ENCODE data around the gene ANKRD66. TPM values are rescaled to one million over a fixed set of nuclear protein-coding genes. Genes with fewer than 3 reads are reported as not detected.

The ANKRD66 gene
- total RNA-seq, 1 experiment from 2014 or later = not detected

GRCh38 chr6:46781478-46782378 is 35.0 kb downstream of the ANKRD66 start:
- no peaks in the 10 kb centered on the region for H3K4me1 ChIP-seq (ENCODE audit: control insufficient read depth in 1 of 2, insufficient read depth in 2 of 2, low read length in 2 of 2)
- H3K9ac ChIP-seq (ENCODE audit: low read length) = no peak overlapping the region
- no peaks in the 10 kb centered on the region for H3K9me2 ChIP-seq (ENCODE audit: insufficient read depth)
- no peak overlapping the region for H3K27ac ChIP-seq (ENCODE audit: low read depth, low read length)
- RAD21 ChIA-PET (ENCODE audit: low non-redundant PET in 1 of 2, low total read pairs in 2 of 2, uncharacterized antibody in 2 of 2, unreplicated experiment in 2 of 2) = no interaction called here
- no peaks in the 10 kb centered on the region for H3K9me3 ChIP-seq (ENCODE audit: control insufficient read depth in 1 of 2, insufficient read depth in 1 of 2, low read depth in 1 of 2, low read length in 2 of 2)
- H2AFZ ChIP-seq (ENCODE audit: low read depth, low read length, poor library complexity, severe bottlenecking) = peak overlapping the region; percentile 95
- POLR2A ChIA-PET = no interaction called here
- peak; percentile 83 for ATAC-seq
- no peaks in the 10 kb centered on the region for H3K36me3 ChIP-seq (ENCODE audit: control insufficient read depth in 1 of 2, insufficient read depth in 2 of 2, low read length in 2 of 2)
- DNase-seq (ENCODE audit: low read depth, low spot score) = peak; percentile 58
- intact Hi-C loops (cut with micrococcal nuclease) = loop anchor here (1.0 to 5.0 kb wide), 4 partner anchors 77 to 559 kb away; no protein-coding TSS in a partner anchor
- H3K27me3 ChIP-seq (ENCODE audit: insufficient read depth, low read length) = no peaks in the 10 kb centered on the region
- no peaks in the 10 kb centered on the region for H3K79me2 ChIP-seq (ENCODE audit: insufficient read depth, low read length)
- no peaks in the 10 kb centered on the region for H4K20me1 ChIP-seq (ENCODE audit: insufficient read depth)
- H3K4me2 ChIP-seq (ENCODE audit: low read length) = no peak overlapping the region
- BruUV-seq (replicated peaks) = no TSS peak
- TF ChIP-seq ZBTB33 (IDR thresholded peaks at IDR 0.05; ENCODE audit: extremely low read depth, insufficient replicate concordance, low read length) = no peak
- no peak for TF ChIP-seq SRF (IDR thresholded peaks at IDR 0.05; ENCODE audit: low read depth)
- peak; percentile 81 for TF ChIP-seq RAD21 (IDR thresholded peaks at IDR 0.05; ENCODE audit: low read depth)
- TF ChIP-seq CTCF (IDR thresholded peaks at IDR 0.05 in 2 of 3, conservative IDR thresholded peaks at IDR 0.05 in 1 of 3; ENCODE audit: borderline replicate concordance in 1 of 3, insufficient read depth in 1 of 3, low read depth in 2 of 3, low read length in 2 of 3) = peak; percentile 66 to 76 (median 75)
- TF ChIP-seq TCF7L2 (IDR thresholded peaks at IDR 0.05; ENCODE audit: borderline replicate concordance, extremely low read depth, insufficient read depth, insufficient read length) = no peak
- no peak for TF ChIP-seq SIN3A (IDR thresholded peaks at IDR 0.05; ENCODE audit: low read depth)
- TF ChIP-seq SP1 (IDR thresholded peaks at IDR 0.05; ENCODE audit: low read depth) = no peak
- no peak for TF ChIP-seq FOSL1 (IDR thresholded peaks at IDR 0.05; ENCODE audit: low read depth)
- no peak for TF ChIP-seq EZH2phosphoT487 (IDR thresholded peaks at IDR 0.05; ENCODE audit: borderline replicate concordance)
- no peak for TF ChIP-seq YY1 (IDR thresholded peaks at IDR 0.05; ENCODE audit: extremely low read depth, insufficient replicate concordance, low read depth, low read length)
- no peak for TF ChIP-seq ELF1 (IDR thresholded peaks at IDR 0.05; ENCODE audit: borderline replicate concordance, low read depth)
- no peak for TF ChIP-seq POLR2A (IDR thresholded peaks at IDR 0.05; ENCODE audit: borderline replicate concordance, extremely low read depth, insufficient read depth, insufficient read length)
- CTCF ChIA-PET = no interaction called here
- no peak overlapping the region for H3K4me3 ChIP-seq (replicated peaks in 1 of 2; ENCODE audit: low read depth in 1 of 2, low read length in 2 of 2)
